Measurements from ENCODE around the gene CXCR5. TPM values are rescaled to one million over a fixed set of nuclear protein-coding genes. Genes with fewer than 3 reads are reported as not detected.
A peak's percentile ranks its signal among the peaks of the same experiment; 100 is the strongest.

CXCR5 gene
- total RNA-seq, 1 experiment from 2014 or later = not detected

GRCh38 chr11:118903204-118904015, 19.7 kb downstream of the CXCR5 start:
- Histone ChIP-seq H3K79me2 (ENCODE audit: low read length) (peaks cover 41% of the 10 kb centered on the region), H3K4me1 (ENCODE audit: insufficient read depth, low read length) (peaks cover 10% of the 10 kb centered on the region; the same call in 1 of the 2 replicates), H3K4me3 (ENCODE audit: low read length) (no peak overlapping the region), H3F3A (ENCODE audit: low read length, unreplicated experiment) (no peaks in the 10 kb centered on the region), H3K9ac (ENCODE audit: low read length) (no peak overlapping the region), H3K36me3 (ENCODE audit: low read depth, low read length) (peaks cover 73% of the 10 kb centered on the region), H3K4me2 (ENCODE audit: low read length) (no peak overlapping the region), H2AFZ (ENCODE audit: low read length) (no peak overlapping the region), H4K20me1 (ENCODE audit: low read length) (peaks cover 10% of the 10 kb centered on the region; the same call in 1 of the 2 replicates), H3K9me3 (ENCODE audit: low read length) (no peaks in the 10 kb centered on the region), H3K9me2 (replicated peaks; ENCODE audit: low read length) (no peaks in the 10 kb centered on the region), H3K27me3 (ENCODE audit: low read length) (no peaks in the 10 kb centered on the region), H3K27ac (ENCODE audit: low read length) (no peak overlapping the region)
- no TSS peak for BruUV-seq (replicated peaks)
- ATAC-seq (no peak), DNase-seq (no peak)
- intact Hi-C loops (cut with micrococcal nuclease) = no loop called here
- TF ChIP-seq EZH2phosphoT487 (IDR thresholded peaks at IDR 0.05; ENCODE audit: borderline replicate concordance, low read length) (no peak), CTCF (conservative IDR thresholded peaks at IDR 0.05; ENCODE audit: low read depth, low read length) (no peak), EZH2 (IDR thresholded peaks at IDR 0.05; ENCODE audit: low read length, unreplicated experiment) (no peak)
- ChIA-PET CTCF (no interaction called here), POLR2A (ENCODE audit: unreplicated experiment) (no interaction called here)

- no peak overlapping the region for H3K4me3 ChIP-seq (ENCODE audit: low read length)
Measured at GRCh38 chr11:118907051-118908042, 23.7 kb downstream of the CXCR5 start.

More at GRCh38 chr11:118907051-118908042, 23.7 kb downstream of the CXCR5 start:
- Histone ChIP-seq H3K9ac (ENCODE audit: low read length) (no peak overlapping the region), H3F3A (ENCODE audit: low read length, unreplicated experiment) (no peaks in the 10 kb centered on the region), H3K4me1 (ENCODE audit: insufficient read depth, low read length) (peaks cover 43% of the 10 kb centered on the region), H3K9me2 (replicated peaks; ENCODE audit: low read length) (no peaks in the 10 kb centered on the region), H2AFZ (ENCODE audit: low read length) (no peak overlapping the region), H3K9me3 (ENCODE audit: low read length) (no peaks in the 10 kb centered on the region), H4K20me1 (ENCODE audit: low read length) (0 out of 2 replicates have a peak, but pooled peaks cover 3% of the 10 kb centered on the region), H3K27ac (ENCODE audit: low read length) (no peak overlapping the region), H3K79me2 (ENCODE audit: low read length) (peaks cover 72% of the 10 kb centered on the region), H3K36me3 (ENCODE audit: low read depth, low read length) (peaks cover 37% of the 10 kb centered on the region), H3K27me3 (ENCODE audit: low read length) (no peaks in the 10 kb centered on the region), H3K4me2 (ENCODE audit: low read length) (no peak overlapping the region)
- ATAC-seq = peak; percentile 27
- CTCF ChIA-PET = interaction anchor here (0.6 kb wide), 1 partner anchor 23 kb away, joined by 3 read pairs; no protein-coding TSS in a partner anchor
- no TSS peak for BruUV-seq (replicated peaks)
- POLR2A ChIA-PET (ENCODE audit: unreplicated experiment) = no interaction called here
- DNase-seq = peak; percentile 96
- TF ChIP-seq EZH2phosphoT487 (IDR thresholded peaks at IDR 0.05; ENCODE audit: borderline replicate concordance, low read length) = no peak
- TF ChIP-seq CTCF (conservative IDR thresholded peaks at IDR 0.05; ENCODE audit: low read depth, low read length) = peak; percentile 98
- no peak for TF ChIP-seq EZH2 (IDR thresholded peaks at IDR 0.05; ENCODE audit: low read length, unreplicated experiment)
- intact Hi-C loops (cut with micrococcal nuclease) = loop anchor here (1.0 kb wide), 2 partner anchors 21 to 49 kb away; partner anchors contain the start of gene UPK2
